Right lobe of liver (tissue), 4 donors: Measurements from ENCODE around the gene ANKLE2.
"Not testable (repeated sequence)": the region's sequence is repeated elsewhere in the genome, so short reads cannot be mapped to it uniquely, and the experiment has no call there.

ENCODE experiments used
- CTCF ChIP-seq, 4 donors: fragments of 200-600 bp in 3 of 4; fragments of 450-650 bp in 1 of 4; IDR thresholded peaks; one replicate each; pipeline versions ENCODE4 v1.5.1 to v1.8.0; 2016 to 2022; ENCODE audit warnings: antibody characterized with exemption in 4 of 4, mild to moderate bottlenecking in 2 of 4
- POLR2A ChIP-seq: fragments of 450-650 bp; IDR thresholded peaks from one replicate; pipeline ENCODE4 v1.6.1; 2017; ENCODE audit warnings: antibody characterized with exemption, mild to moderate bottlenecking
- donor health status: DM: no; HTN: no; CAD: no.
- donor health status: DM: no; HTN: no; CAD: no.
- donor health status: DM: no; HTN: yes; CAD: no.

- not testable (repeated sequence) for TF ChIP-seq POLR2A; CTCF (IDR thresholded peaks at IDR 0.05)
These were observed 66.7 kb downstream of the ANKLE2 start for GRCh38 chr12:132694888-132695287.
